ENCODE measurements around the gene SLX4IP. TPM values are rescaled to one million over a fixed set of nuclear protein-coding genes. Genes with fewer than 3 reads are reported as not detected.

SLX4IP gene
- total and polyA plus RNA-seq, 2 donors (not counting 3 experiments of a cell fraction or from before 2014, with no cell fraction given): 1.9 to 4.5 TPM

GRCh38 chr20:10513931-10514575, 78.9 kb downstream of the SLX4IP start:
- H4K20me1 ChIP-seq (replicated peaks; ENCODE audit: control insufficient read depth, extremely low read depth, insufficient read depth, low read length): no peaks in the 10 kb centered on the region

More at GRCh38 chr20:10513931-10514575, 78.9 kb downstream of the SLX4IP start:
- peak overlapping the region; percentile 24 for H2AFZ ChIP-seq (ENCODE audit: low read depth, low read length)
- no peaks in the 10 kb centered on the region for H3K36me3 ChIP-seq (ENCODE audit: control insufficient read depth in 2 of 2, extremely low read depth in 1 of 2, insufficient read depth in 2 of 2, low read length in 2 of 2)
- H3K9me1 ChIP-seq (replicated peaks; ENCODE audit: control insufficient read depth, extremely low read depth, insufficient read depth, low read length): no peaks in the 10 kb centered on the region
- no peak overlapping the region for H3K27ac ChIP-seq (ENCODE audit: insufficient read depth, low read depth, low read length)
- DNase-seq (ENCODE audit: low read depth, low spot score) (peak; percentile 63), FAIRE-seq (peak; percentile 26)
- ChIA-PET POLR2A (no interaction called here), CTCF (interaction anchor here (0.8 to 4.2 kb wide), 9 partner anchors 10 to 1030 kb away, joined by 3 to 14 read pairs (median 4); no protein-coding TSS in a partner anchor)
- H3K9ac ChIP-seq (replicated peaks; ENCODE audit: extremely low read depth, insufficient read depth, low read length): no peak overlapping the region
- TF ChIP-seq EZH2 (IDR thresholded peaks at IDR 0.05; ENCODE audit: borderline replicate concordance, low read depth, low read length, severe bottlenecking) (no peak), POLR2AphosphoS5 (IDR thresholded peaks at IDR 0.05; ENCODE audit: insufficient read depth, low read depth, low read length) (no peak), CTCF (IDR thresholded peaks at IDR 0.05; ENCODE audit: extremely low read depth in 1 of 2, insufficient read depth in 1 of 2, low read depth in 1 of 2, low read length in 2 of 2) (no peak), JUN (IDR thresholded peaks at IDR 0.05; ENCODE audit: borderline replicate concordance, insufficient read depth, insufficient read length, low read depth) (no peak), MYC (IDR thresholded peaks at IDR 0.05; ENCODE audit: low read depth, low read length) (no peak), GATA2 (IDR thresholded peaks at IDR 0.05; ENCODE audit: insufficient read depth, insufficient read length, low read depth, low read length) (no peak), FOS (IDR thresholded peaks at IDR 0.05; ENCODE audit: borderline replicate concordance, insufficient read depth, low read length) (no peak), POLR2A (IDR thresholded peaks at IDR 0.05; ENCODE audit: low read depth, low read length) (no peak)
- TF ChIP-seq, protein P1, sequence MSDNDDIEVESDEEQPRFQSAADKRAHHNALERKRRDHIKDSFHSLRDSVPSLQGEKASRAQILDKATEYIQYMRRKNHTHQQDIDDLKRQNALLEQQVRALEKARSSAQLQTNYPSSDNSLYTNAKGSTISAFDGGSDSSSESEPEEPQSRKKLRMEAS (IDR thresholded peaks at IDR 0.05; ENCODE audit: insufficient read depth, insufficient read length): no peak
- H3K4me2 ChIP-seq (ENCODE audit: insufficient read depth, low read length): peak overlapping the region; percentile 30
- peaks cover 26% of the 10 kb centered on the region for H3K4me1 ChIP-seq (ENCODE audit: control insufficient read depth, extremely low read depth, insufficient read depth, low read length)
- H3K9me3 ChIP-seq (replicated peaks; ENCODE audit: control insufficient read depth, insufficient read depth, low read length): no peaks in the 10 kb centered on the region
- intact Hi-C loops (cut with micrococcal nuclease) (no loop called here), dilution Hi-C loops (cut with MboI; ENCODE audit: extremely low pct_ligation_motif_present, low sequenced_read_pairs) (no loop called here)
- H3K4me3 ChIP-seq (replicated peaks in 1 of 3; ENCODE audit: insufficient read depth in 1 of 3, low read depth in 1 of 3, low read length in 3 of 3): peak overlapping the region in 1 of 3 experiments; percentile 14
- no TSS peak for BruUV-seq (replicated peaks)
- H3K79me2 ChIP-seq (ENCODE audit: control insufficient read depth, insufficient read depth, low read length): no peaks in the 10 kb centered on the region
- no peaks in the 10 kb centered on the region for H3K27me3 ChIP-seq (ENCODE audit: control insufficient read depth in 2 of 2, insufficient read depth in 2 of 2, low read length in 2 of 2)
